ENCODE measurements around the gene SSBP4.

- TF ChIP-seq CTCF (IDR thresholded peaks at IDR 0.05; ENCODE audit: insufficient read depth, low read depth, low read length): no peak
- no peak for TF ChIP-seq EZH2 (IDR thresholded peaks at IDR 0.05; ENCODE audit: insufficient read depth, low read length)
Measured at GRCh38 chr19:18438331-18439024, 19.3 kb downstream of the SSBP4 start.

All from astrocyte (in vitro differentiated cells and primary cell).